Breast epithelium (tissue), 4 donors: ENCODE measurements around the gene DNAH7. TPM values are rescaled to one million over a fixed set of nuclear protein-coding genes. Genes with fewer than 3 reads are reported as not detected.

Experiments used
- DNase-seq, 2 donors: peaks; one replicate each; pipeline ENCODE4 v3.0.0-alpha.2; 2019; ENCODE audit warnings: low spot score in 2 of 2
- H3K27ac ChIP-seq, 2 donors: fragments of 200-600 bp; sonication (generic) in 1 of 2; one replicate each; pipeline ENCODE4 v1.5.1; 2016 to 2019; ENCODE audit warnings: mild to moderate bottlenecking in 1 of 2
- H3K27me3 ChIP-seq, 2 donors: fragments of 200-600 bp; sonication (generic) in 1 of 2; one replicate each; pipeline versions ENCODE4 v1.5.1 to v1.6.0; 2017 to 2019; ENCODE audit warnings: control low read depth in 1 of 2, mild to moderate bottlenecking in 1 of 2
- H3K36me3 ChIP-seq: fragments of 200-600 bp; one replicate; pipeline ENCODE4 v1.5.1; 2019
- H3K4me1 ChIP-seq, 2 donors: fragments of 200-600 bp; sonication (generic); one replicate each; pipeline ENCODE4 v1.5.1; 2016 to 2019; ENCODE audit warnings: control low read depth in 1 of 2
- H3K4me3 ChIP-seq, 3 donors: fragments of 200-600 bp; sonication (generic); 1 replicate in 2 of 3; 2 replicates in 1 of 3; pipeline ENCODE4 v1.5.1; 2016 to 2019; ENCODE audit warnings: mild to moderate bottlenecking in 3 of 3, moderate library complexity in 2 of 3
- H3K9me3 ChIP-seq, 2 donors: fragments of 200-600 bp; sonication (generic) in 1 of 2; one replicate each; pipeline ENCODE4 v1.5.1; 2016 to 2019; ENCODE audit warnings: control low read depth in 1 of 2
- CTCF ChIP-seq, 3 donors: fragments of 450-650 bp; IDR thresholded peaks; one replicate each; pipeline ENCODE4 v1.5.1; 2016 to 2017; ENCODE audit warnings: antibody characterized with exemption in 3 of 3, mild to moderate bottlenecking in 3 of 3, moderate library complexity in 3 of 3
- POLR2A ChIP-seq: fragments of 450-650 bp; IDR thresholded peaks from one replicate; pipeline ENCODE4 v1.6.1; 2016; ENCODE audit warnings: antibody characterized with exemption, mild to moderate bottlenecking, moderate library complexity
- POLR2AphosphoS5 ChIP-seq, 3 donors: sonication (generic); formaldehyde crosslinking; IDR thresholded peaks; one replicate each; pipeline ENCODE4 v1.6.1; 2017; ENCODE audit warnings: antibody characterized with exemption in 3 of 3
- intact Hi-C: fragments of 100-400 bp; cut with DNase I; formaldehyde crosslinking; loops from one replicate; pipeline ENCODE4 v1.15.1; 2023; ENCODE audit warnings: low total_unique reads
- total RNA-seq, 3 donors: library from RNA; depleted of rRNA; stranded (reverse); fragments of >200 nt; gene quantifications; one replicate each; pipeline ENCODE4 v1.1.0, GENCODE V29; 2016

DNAH7 gene
- total RNA-seq, 3 donors from 2014 or later: 1.3 to 10.5 (median 7.2) TPM

- TF ChIP-seq POLR2AphosphoS5 (IDR thresholded peaks at IDR 0.05): no peak
- no peak for TF ChIP-seq POLR2A
- TF ChIP-seq CTCF (IDR thresholded peaks at IDR 0.05): no peak
- intact Hi-C loops: no loop called here
- Histone ChIP-seq H3K4me3 (no peak overlapping the region), H3K27ac (no peak overlapping the region), H3K36me3 (no peaks in the 10 kb centered on the region), H3K9me3 (no peaks in the 10 kb centered on the region), H3K27me3 (no peaks in the 10 kb centered on the region), H3K4me1 (peaks cover 0 to 2% of the 10 kb centered on the region in 2 donors)
- DNase-seq: no peak
Observed at GRCh38 chr2:196108604-196109003, 40.0 kb upstream of the DNAH7 start.

GRCh38 chr2:196105951-196106350 is 37.3 kb upstream of the DNAH7 start:
- Histone ChIP-seq H3K4me3 (no peak overlapping the region), H3K27ac (no peak overlapping the region), H3K4me1 (no peaks in the 10 kb centered on the region), H3K27me3 (no peaks in the 10 kb centered on the region), H3K36me3 (no peaks in the 10 kb centered on the region), H3K9me3 (no peaks in the 10 kb centered on the region)
- intact Hi-C loops: no loop called here
- no peak for TF ChIP-seq POLR2A
- DNase-seq: no peak

- intact Hi-C loops: no loop called here
- no peak overlapping the region for H3K27ac ChIP-seq
- no peaks in the 10 kb centered on the region for H3K4me1 ChIP-seq
- no peaks in the 10 kb centered on the region for H3K36me3 ChIP-seq
- DNase-seq: no peak
- H3K9me3 ChIP-seq: no peaks in the 10 kb centered on the region
- no peak for TF ChIP-seq POLR2AphosphoS5 (IDR thresholded peaks at IDR 0.05)
- no peak for TF ChIP-seq POLR2A
- TF ChIP-seq CTCF (IDR thresholded peaks at IDR 0.05): no peak
- H3K4me3 ChIP-seq: no peak overlapping the region
- H3K27me3 ChIP-seq: no peaks in the 10 kb centered on the region
Observed at GRCh38 chr2:196104066-196104465, 35.4 kb upstream of the DNAH7 start.

- intact Hi-C loops: no loop called here
- Histone ChIP-seq H3K36me3 (no peaks in the 10 kb centered on the region), H3K4me1 (no peaks in the 10 kb centered on the region), H3K27ac (no peak overlapping the region), H3K27me3 (no peaks in the 10 kb centered on the region), H3K9me3 (no peaks in the 10 kb centered on the region), H3K4me3 (no peak overlapping the region)
- no peak for DNase-seq
- TF ChIP-seq POLR2A: no peak
- no peak for TF ChIP-seq POLR2AphosphoS5 (IDR thresholded peaks at IDR 0.05)
- TF ChIP-seq CTCF (IDR thresholded peaks at IDR 0.05): no peak
Observed at GRCh38 chr2:196103626-196104025, 35.0 kb upstream of the DNAH7 start.

- peak overlapping the region; percentile 62 to 85 for H3K27ac ChIP-seq
- intact Hi-C loops: no loop called here
Observed at GRCh38 chr2:196101325-196101991, 32.8 kb upstream of the DNAH7 start.

More at GRCh38 chr2:196101325-196101991, 32.8 kb upstream of the DNAH7 start:
- Histone ChIP-seq H3K4me1 (no peaks in the 10 kb centered on the region), H3K9me3 (no peaks in the 10 kb centered on the region), H3K4me3 (no peak overlapping the region), H3K36me3 (no peaks in the 10 kb centered on the region), H3K27me3 (no peaks in the 10 kb centered on the region)
- DNase-seq: peak in 1 of 2 donors; percentile 22
- TF ChIP-seq POLR2A: no peak
- TF ChIP-seq CTCF (IDR thresholded peaks at IDR 0.05): no peak
- peak in 2 of 3 donors; percentile 27 to 30 for TF ChIP-seq POLR2AphosphoS5 (IDR thresholded peaks at IDR 0.05)
